Keratinocyte (primary cell): ENCODE data around the gene CCNK. TPM values are rescaled to one million over a fixed set of nuclear protein-coding genes. Genes with fewer than 3 reads are reported as not detected.

ENCODE experiments used
- DNase-seq: peaks from one replicate; pipeline ENCODE4 v3.0.0-alpha.2; 2011; ENCODE audit warnings: low read depth, missing footprints, low spot score
- FAIRE-seq: peaks from 2 replicates; lab custom pipeline; 2011; peaks lifted over from hg19 to GRCh38; lab: Jason Lieb, UNC
- H2AFZ ChIP-seq: 2 replicates; pipeline ENCODE4 v1.6.0; 2012; ENCODE audit warnings: low read length, control low read depth, inconsistent platforms; ENCODE audit not compliant: control insufficient read depth
- H3K27ac ChIP-seq: 2 replicates; pipeline ENCODE4 v1.5.1; 2011; ENCODE audit warnings: low read length; ENCODE audit not compliant: control insufficient read depth, insufficient read depth
- H3K27me3 ChIP-seq: 3 replicates; pipeline ENCODE4 v1.6.0; 2011; ENCODE audit warnings: low read length; ENCODE audit not compliant: control insufficient read depth, insufficient read depth; ENCODE audit errors: extremely low read depth
- H3K36me3 ChIP-seq, 2 experiments: 2 replicates in 1 of 2; 3 replicates in 1 of 2; pipeline ENCODE4 v1.5.1; 2011; ENCODE audit warnings: low read length in 2 of 2, mild to moderate bottlenecking in 1 of 2; ENCODE audit not compliant: control insufficient read depth in 2 of 2, insufficient read depth in 2 of 2; ENCODE audit errors: extremely low read depth in 1 of 2
- H3K4me1 ChIP-seq: 3 replicates; pipeline ENCODE4 v1.5.1; 2011; ENCODE audit warnings: low read length; ENCODE audit not compliant: control insufficient read depth, insufficient read depth; ENCODE audit errors: extremely low read depth
- H3K4me2 ChIP-seq: 3 replicates; pipeline ENCODE4 v1.6.0; 2011; ENCODE audit warnings: low read depth, low read length; ENCODE audit not compliant: control insufficient read depth, insufficient read depth; ENCODE audit errors: extremely low read depth
- H3K4me3 ChIP-seq, 3 experiments: fragments of 200-600 bp in 1 of 3; sonication (generic) in 1 of 3; 2 replicates in 2 of 3; 3 replicates in 1 of 3; pipeline ENCODE4 v1.5.1; 2011 to 2016; ENCODE audit warnings: low read length in 3 of 3, mild to moderate bottlenecking in 3 of 3, control low read depth in 2 of 3, inconsistent platforms in 1 of 3, low read depth in 1 of 3, mixed read lengths in 1 of 3, mixed run types in 1 of 3, moderate library complexity in 1 of 3; ENCODE audit not compliant: control insufficient read depth in 2 of 3, insufficient read depth in 2 of 3; ENCODE audit errors: extremely low read depth in 1 of 3
- H3K79me2 ChIP-seq: 2 replicates; pipeline ENCODE4 v1.6.0; 2012; ENCODE audit warnings: low read length; ENCODE audit not compliant: control insufficient read depth, insufficient read depth
- H3K9ac ChIP-seq: 3 replicates; pipeline ENCODE4 v1.6.0; 2011; ENCODE audit warnings: low read length; ENCODE audit not compliant: control insufficient read depth, insufficient read depth; ENCODE audit errors: extremely low read depth
- H3K9me1 ChIP-seq: 3 replicates; pipeline ENCODE4 v1.6.0; 2011; ENCODE audit warnings: low read length; ENCODE audit not compliant: control insufficient read depth, insufficient read depth; ENCODE audit errors: extremely low read depth
- H3K9me3 ChIP-seq: 2 replicates; pipeline ENCODE4 v1.5.1; 2012; ENCODE audit warnings: low read depth, low read length; ENCODE audit not compliant: control insufficient read depth
- H4K20me1 ChIP-seq: 3 replicates; pipeline ENCODE4 v1.6.0; 2011; ENCODE audit warnings: low read length; ENCODE audit not compliant: control insufficient read depth, insufficient read depth; ENCODE audit errors: extremely low read depth
- CTCF ChIP-seq, 3 experiments: IDR thresholded peaks in 1 of 3; conservative IDR thresholded peaks in 1 of 3; optimal IDR thresholded peaks in 1 of 3; 2 replicates in 2 of 3; 3 replicates in 1 of 3; pipeline versions ENCODE3 to v1.5.1; 2011; ENCODE audit warnings: low read length in 3 of 3, mild to moderate bottlenecking in 3 of 3, moderate library complexity in 2 of 3, control low read depth in 1 of 3, inconsistent platforms in 1 of 3; ENCODE audit not compliant: insufficient read depth in 2 of 3; ENCODE audit errors: extremely low read depth in 1 of 3
- EZH2 ChIP-seq: IDR thresholded peaks from one replicate; pipeline ENCODE4 v1.6.1; 2012; ENCODE audit warnings: inconsistent platforms, mild to moderate bottlenecking, low read length, moderate library complexity
- dilution Hi-C: fragments of 300-500 bp; cut with MboI; formaldehyde crosslinking; loops from one replicate; pipeline ENCODE4 v1.7.0; 2020; ENCODE audit warnings: low sequenced_read_pairs; ENCODE audit not compliant: extremely low pct_ligation_motif_present
- polyA minus RNA-seq, 3 experiments: library from RNA; depleted of rRNA, polyadenylated mRNA; stranded (reverse); fragments of >200 nt; gene quantifications; 1 replicate in 1 of 3; 2 replicates in 1 of 3; 3 replicates in 1 of 3; pipeline ENCODE4 v1.2.3, GENCODE V29; 2011
- polyA plus RNA-seq, 5 experiments: library from polyadenylated mRNA; depleted of rRNA in 3 of 5; stranded (reverse) in 3 of 5; stranded (forward) in 1 of 5; unstranded in 1 of 5; fragments of >200 nt; gene quantifications; 1 replicate in 1 of 5; 2 replicates in 3 of 5; 3 replicates in 1 of 5; pipeline versions ENCODE4 v1.2.1 to v1.2.3, GENCODE V29; 2011 to 2012; ENCODE audit warnings: missing spikeins in 2 of 5, low read depth in 1 of 5, low replicate concordance in 1 of 5

The CCNK gene
- 6.6 to 12.8 TPM (median 11.5 TPM) in 3 replicates for polyA plus RNA-seq
- polyA plus RNA-seq (2011; ENCODE audit: low read depth), result 21.4 TPM
- 26.7 and 29.1 TPM in 2 replicates for polyA plus RNA-seq (2011; cell fraction: cytosol; rRNA removed)
- polyA plus RNA-seq (2011; cell fraction: nucleus; rRNA removed), result 36.2 and 39.2 TPM in 2 replicates
- 40.6 and 57.1 TPM in 2 replicates for polyA plus RNA-seq (2012; ENCODE audit: low replicate concordance)
- 9.9 to 48.2 TPM (median 41.3 TPM) in 3 replicates for polyA minus RNA-seq
- polyA minus RNA-seq (2011; cell fraction: cytosol; rRNA and poly(A)+ RNA removed), result 19.4 TPM
- polyA minus RNA-seq (2011; cell fraction: nucleus; rRNA and poly(A)+ RNA removed), result 19.5 and 34.2 TPM in 2 replicates

- dilution Hi-C loops, result no loop called here
- no peaks in the 10 kb centered on the region for H3K9me3 ChIP-seq
Observed at GRCh38 chr14:99480917-99481744, at the start of gene CCNK. Gene CCNK, plus strand, starts transcription at chr14:99481409. Its CDS starts 11,269 bp downstream, at chr14:99492678.

GRCh38 chr14:99431986-99432385, 49.2 kb upstream of the CCNK start:
- no peak for FAIRE-seq
- dilution Hi-C loops, result no loop called here

More at GRCh38 chr14:99480917-99481744, at the start of gene CCNK:
- Histone ChIP-seq H4K20me1 (peaks cover 21% of the 10 kb centered on the region), H3K36me3 (peaks cover 0 to 3% of the 10 kb centered on the region in 2 experiments), H3K79me2 (peaks cover 91% of the 10 kb centered on the region), H3K9me1 (no peaks in the 10 kb centered on the region), H3K9ac (peak within 1 kb of the TSS; percentile 97), H3K27ac (peak within 1 kb of the TSS; percentile 96), H2AFZ (peak within 1 kb of the TSS; percentile 90), H3K4me1 (peaks cover 34% of the 10 kb centered on the region), H3K4me2 (peak within 1 kb of the TSS; percentile 93), H3K27me3 (no peaks in the 10 kb centered on the region), H3K4me3 (peak within 1 kb of the TSS; percentile 79 to 91 (median 84))
- TF ChIP-seq EZH2 (no peak), CTCF (optimal IDR thresholded peaks at IDR 0.05 in 1 of 3, IDR thresholded peaks at IDR 0.05 in 1 of 3, conservative IDR thresholded peaks at IDR 0.05 in 1 of 3; ENCODE audit: extremely low read depth in 1 of 3, insufficient read depth in 2 of 3, low read length in 3 of 3) (no peak)
- peak; percentile 99 for DNase-seq
- peak; percentile 69 for FAIRE-seq

More at GRCh38 chr14:99431986-99432385, 49.2 kb upstream of the CCNK start:
- Histone ChIP-seq H3K4me2 (no peak overlapping the region), H3K9me1 (no peaks in the 10 kb centered on the region), H3K36me3 (peaks cover 12% of the 10 kb centered on the region in 2 experiments), H3K4me3 (no peak overlapping the region), H3K27me3 (no peaks in the 10 kb centered on the region), H4K20me1 (no peaks in the 10 kb centered on the region), H3K79me2 (no peaks in the 10 kb centered on the region), H3K4me1 (no peaks in the 10 kb centered on the region), H2AFZ (no peak overlapping the region), H3K27ac (no peak overlapping the region), H3K9me3 (peaks cover 3% of the 10 kb centered on the region), H3K9ac (no peak overlapping the region)
- TF ChIP-seq EZH2 (no peak), CTCF (optimal IDR thresholded peaks at IDR 0.05 in 1 of 3, IDR thresholded peaks at IDR 0.05 in 1 of 3, conservative IDR thresholded peaks at IDR 0.05 in 1 of 3; ENCODE audit: extremely low read depth in 1 of 3, insufficient read depth in 2 of 3, low read length in 3 of 3) (no peak)
- DNase-seq, result no peak
